NCI-H446 (cell line): ENCODE measurements around the gene MYRIP.
A peak's percentile ranks its signal among the peaks of the same experiment; 100 is the strongest.
"Not testable (repeated sequence)": the region's sequence is repeated elsewhere in the genome, so short reads cannot be mapped to it uniquely, and the experiment has no call there.

Experiments used
- DNase-seq, 2 experiments: peaks; one replicate each; lab custom pipeline; 2025; lab: John Stamatoyannopoulos, UW

MYRIP gene

GRCh38 chr3:39970982-39971381 lies 161.6 kb downstream of the MYRIP start:
- DNase-seq, result no peak

GRCh38 chr3:39971559-39972031 lies 162.2 kb downstream of the MYRIP start:
- DNase-seq, result no peak

- DNase-seq, result no peak
These were observed 163.1 kb downstream of the MYRIP start for GRCh38 chr3:39972508-39972907.

- DNase-seq, result no peak
These were observed 167.8 kb downstream of the MYRIP start for GRCh38 chr3:39977058-39977794.

GRCh38 chr3:39978308-39978707 lies 168.9 kb downstream of the MYRIP start:
- DNase-seq, result no peak

- DNase-seq, result no peak
These were observed 170.6 kb downstream of the MYRIP start for GRCh38 chr3:39980058-39980457.

- DNase-seq, result no peak
These were observed 171.4 kb downstream of the MYRIP start for GRCh38 chr3:39980781-39981180.

GRCh38 chr3:39981547-39982184 lies 172.3 kb downstream of the MYRIP start:
- no peak for DNase-seq

GRCh38 chr3:39982665-39983357 lies 173.4 kb downstream of the MYRIP start:
- no peak for DNase-seq

GRCh38 chr3:39989746-39990145 lies 180.3 kb downstream of the MYRIP start:
- DNase-seq, result no peak

GRCh38 chr3:39990532-39990931 lies 181.1 kb downstream of the MYRIP start:
- DNase-seq, result peak in 1 of 2 experiments; percentile 1

GRCh38 chr3:40008796-40009195 lies 199.4 kb downstream of the MYRIP start:
- no peak for DNase-seq

- DNase-seq, result no peak
These were observed 200.6 kb downstream of the MYRIP start for GRCh38 chr3:40009991-40010390.

- DNase-seq, result no peak
These were observed 203.0 kb downstream of the MYRIP start for GRCh38 chr3:40012381-40012780.

GRCh38 chr3:40016391-40016790 lies 207.0 kb downstream of the MYRIP start:
- no peak for DNase-seq

- DNase-seq, result no peak
These were observed 209.0 kb downstream of the MYRIP start for GRCh38 chr3:40018369-40018768.

- DNase-seq, result no peak
These were observed 210.0 kb downstream of the MYRIP start for GRCh38 chr3:40019376-40019775.

- no peak for DNase-seq
These were observed 211.3 kb downstream of the MYRIP start for GRCh38 chr3:40020689-40021088.

GRCh38 chr3:40021338-40021737 lies 211.9 kb downstream of the MYRIP start:
- no peak for DNase-seq

GRCh38 chr3:40022297-40022827 lies 213.0 kb downstream of the MYRIP start:
- DNase-seq, result no peak

GRCh38 chr3:40024526-40024925 lies 215.1 kb downstream of the MYRIP start:
- no peak for DNase-seq

GRCh38 chr3:40025892-40026291 lies 216.5 kb downstream of the MYRIP start:
- DNase-seq, result not testable (repeated sequence)

GRCh38 chr3:40035177-40035576 lies 225.8 kb downstream of the MYRIP start:
- no peak for DNase-seq
